H1 (cell line): ENCODE measurements around the gene USH2A.

ENCODE experiments used
- CBX8 ChIP-seq: fragments of 300-800, 300-1000 bp; sonication (generic); IDR thresholded peaks from 2 replicates; pipeline ENCODE4 v1.7.1; 2016; ENCODE audit warnings: low read depth, low read length, borderline replicate concordance
- CHD2 ChIP-seq: IDR thresholded peaks from 2 replicates; pipeline ENCODE4 v1.6.1; 2012; ENCODE audit warnings: low read length, improper control_type of control experiment
- CTCF ChIP-seq, 3 experiments: IDR thresholded peaks; 1 replicate in 2 of 3; 2 replicates in 1 of 3; pipeline versions ENCODE4 v1.5.1 to v1.6.1; 2011; ENCODE audit warnings: low read length in 3 of 3, mild to moderate bottlenecking in 3 of 3, inconsistent platforms in 2 of 3, low read depth in 1 of 3, moderate library complexity in 1 of 3; ENCODE audit not compliant: insufficient read depth in 1 of 3; ENCODE audit errors: control extremely low read depth in 1 of 3
- EZH2 ChIP-seq: fragments of 200-600 bp; sonication (generic); IDR thresholded peaks from 2 replicates; pipeline ENCODE4 v1.7.1; 2012; ENCODE audit warnings: low read depth, mild to moderate bottlenecking, moderate library complexity, low read length, inconsistent platforms; ENCODE audit not compliant: severe bottlenecking
- MAFK ChIP-seq: IDR thresholded peaks from 2 replicates; pipeline ENCODE4 v1.6.1; 2012; ENCODE audit warnings: low read depth, mild to moderate bottlenecking, improper control_type of control experiment, low read length
- POLR2A ChIP-seq, 2 experiments: IDR thresholded peaks; 1 replicate in 1 of 2; 2 replicates in 1 of 2; pipeline ENCODE4 v1.6.1; 2011; ENCODE audit warnings: low read depth in 2 of 2, low read length in 2 of 2, mild to moderate bottlenecking in 2 of 2; ENCODE audit errors: control extremely low read depth in 1 of 2
- POU5F1 ChIP-seq: IDR thresholded peaks from 2 replicates; pipeline ENCODE4 v1.6.1; 2011; ENCODE audit warnings: low read depth, mild to moderate bottlenecking, low read length, moderate library complexity
- SIN3A ChIP-seq, 2 experiments: IDR thresholded peaks in 1 of 2; conservative IDR thresholded peaks in 1 of 2; 2 replicates each; pipeline ENCODE4 v1.6.1; 2011 to 2012; ENCODE audit warnings: low read length in 2 of 2, improper control_type of control experiment in 1 of 2, low read depth in 1 of 2, mild to moderate bottlenecking in 1 of 2
- TAF1 ChIP-seq: IDR thresholded peaks from 2 replicates; pipeline ENCODE4 v1.6.1; 2011; ENCODE audit warnings: mild to moderate bottlenecking, low read depth, low read length
- YY1 ChIP-seq: IDR thresholded peaks from 2 replicates; pipeline ENCODE4 v1.6.1; 2011; ENCODE audit warnings: low read depth, mild to moderate bottlenecking, low read length

DNA sequence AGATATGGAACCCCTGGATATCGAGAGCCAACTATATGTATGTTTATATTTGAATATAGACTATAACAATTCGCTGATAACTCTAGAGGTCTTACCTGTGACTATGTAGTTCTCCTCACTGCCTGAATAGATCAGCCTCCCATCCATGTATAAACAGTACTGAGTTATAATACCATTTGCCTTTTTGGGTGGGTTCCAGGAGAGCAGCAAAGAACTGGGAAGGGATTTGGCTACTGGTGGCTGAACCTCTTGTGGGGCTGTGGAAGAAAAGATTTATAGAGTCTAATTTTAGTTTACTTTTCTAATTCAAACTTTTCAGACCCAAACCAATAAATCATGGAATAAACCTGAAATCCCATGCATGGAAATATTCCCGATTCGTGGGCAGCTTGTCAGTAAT, 376.9 kb downstream of the USH2A start:
- TF ChIP-seq TAF1 (no peak), SIN3A (conservative IDR thresholded peaks at IDR 0.05 in 1 of 2, IDR thresholded peaks at IDR 0.05 in 1 of 2; ENCODE audit: low read depth in 1 of 2, low read length in 2 of 2) (no peak), POLR2A (IDR thresholded peaks at IDR 0.05; ENCODE audit: control extremely low read depth in 1 of 2, low read depth in 2 of 2, low read length in 2 of 2) (no peak), CTCF (IDR thresholded peaks at IDR 0.05; ENCODE audit: control extremely low read depth in 1 of 3, insufficient read depth in 1 of 3, low read depth in 1 of 3, low read length in 3 of 3) (no peak), CBX8 (no peak), MAFK (no peak), EZH2 (no peak), POU5F1 (no peak), CHD2 (no peak), YY1 (no peak)
